ENCODE results near the gene P2RY6. TPM values are rescaled to one million over a fixed set of nuclear protein-coding genes. Genes with fewer than 3 reads are reported as not detected.

P2RY6 gene
- total RNA-seq, 1 experiment from 2014 or later = 0.17 TPM

- no peak for DNase-seq (ENCODE audit: low read depth)
Measured at GRCh38 chr11:73275381-73275750, 3.2 kb downstream of the P2RY6 start.

GRCh38 chr11:73277467-73277866 is 5.3 kb downstream of the P2RY6 start:
- no peak for DNase-seq (ENCODE audit: low read depth)

DNA sequence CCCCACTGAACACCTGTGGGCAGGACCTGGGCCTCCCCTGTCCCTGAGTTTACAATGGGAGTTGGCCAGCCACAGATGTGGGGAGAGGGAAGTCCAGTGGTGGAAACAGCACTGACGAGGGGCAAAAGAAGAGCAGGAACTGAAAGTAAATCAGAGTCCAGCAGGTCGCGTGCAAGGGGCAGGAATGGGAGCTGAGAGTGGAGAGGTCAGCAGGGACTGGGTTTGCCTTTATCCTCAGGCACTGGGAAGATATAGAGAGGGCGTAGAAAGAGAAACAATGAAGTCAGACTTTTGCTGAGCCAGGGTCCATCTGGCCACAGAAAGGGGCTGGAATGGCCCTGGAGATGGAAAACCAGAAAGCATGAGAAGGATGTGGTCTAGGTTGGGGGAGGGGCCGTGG is 8.5 kb downstream of the P2RY6 start:
- no peak for DNase-seq (ENCODE audit: low read depth)

DNA sequence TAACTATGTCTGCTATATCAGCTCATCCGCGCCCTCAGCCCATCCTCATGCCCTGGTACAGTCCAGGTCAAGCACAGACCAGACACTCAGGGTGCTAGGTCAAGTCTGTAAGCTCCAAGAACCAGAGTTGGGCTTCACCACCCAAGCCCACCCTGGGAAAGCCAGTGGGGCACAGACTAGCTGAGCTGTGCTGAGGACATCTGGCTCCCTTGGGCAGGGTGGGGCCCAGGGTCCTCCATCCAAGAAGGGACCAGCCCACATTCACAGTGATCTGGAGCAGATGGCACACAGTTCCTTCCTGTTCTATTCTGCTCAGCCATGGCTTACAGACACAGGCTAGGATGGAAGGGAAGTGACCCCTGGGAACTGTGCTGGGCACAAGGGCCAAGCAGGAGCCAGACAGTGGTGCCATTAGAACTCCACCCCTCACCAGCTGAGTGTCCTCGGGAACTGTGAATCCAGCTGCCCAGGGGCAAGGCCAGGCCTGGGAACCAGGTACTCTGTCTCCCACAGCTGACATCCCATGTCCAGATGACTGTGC is 9.1 kb downstream of the P2RY6 start:
- no peak for DNase-seq (ENCODE audit: low read depth)

DNA sequence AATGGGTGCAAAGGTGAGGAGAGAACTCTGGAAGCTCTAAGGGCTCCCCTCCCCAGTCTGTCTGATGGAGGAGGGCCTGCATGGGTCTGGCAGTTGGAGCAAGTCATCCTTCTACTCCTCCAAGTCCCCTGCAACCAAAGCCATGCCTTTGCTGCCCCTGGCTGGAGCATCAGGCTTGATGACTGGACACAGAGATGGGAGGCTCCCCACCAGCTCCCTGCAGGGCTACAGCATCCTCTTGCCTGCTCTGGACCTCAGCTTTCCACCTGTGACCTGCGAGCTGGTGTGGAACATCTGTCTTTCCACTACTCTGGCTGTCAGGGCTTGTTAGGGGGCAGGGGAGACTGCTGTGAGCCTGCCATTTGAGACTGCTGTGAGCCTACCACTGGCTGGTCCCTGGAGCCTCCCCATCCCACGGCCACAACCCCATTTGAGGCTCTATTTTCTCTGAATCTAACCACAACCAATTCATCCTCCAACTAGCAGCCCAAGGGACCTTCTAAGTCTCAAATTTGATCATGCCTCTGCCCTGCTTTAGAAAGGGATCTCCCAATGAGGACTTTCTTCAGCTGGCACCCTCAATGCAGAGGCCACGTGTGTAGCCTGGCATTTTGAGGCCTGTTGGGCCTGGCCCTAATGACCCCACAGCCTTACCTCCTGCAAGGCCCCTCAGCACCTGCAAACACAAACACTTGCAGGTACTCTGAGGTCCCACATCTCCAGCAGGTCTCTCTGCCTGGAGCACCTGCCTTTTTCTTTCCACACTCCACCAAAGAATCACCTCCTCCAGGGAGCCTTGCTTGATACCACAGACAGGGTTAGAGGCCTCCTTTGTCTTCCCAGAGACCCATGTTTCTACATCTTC is 9.9 kb downstream of the P2RY6 start:
- DNase-seq (ENCODE audit: low read depth) = no peak

DNA sequence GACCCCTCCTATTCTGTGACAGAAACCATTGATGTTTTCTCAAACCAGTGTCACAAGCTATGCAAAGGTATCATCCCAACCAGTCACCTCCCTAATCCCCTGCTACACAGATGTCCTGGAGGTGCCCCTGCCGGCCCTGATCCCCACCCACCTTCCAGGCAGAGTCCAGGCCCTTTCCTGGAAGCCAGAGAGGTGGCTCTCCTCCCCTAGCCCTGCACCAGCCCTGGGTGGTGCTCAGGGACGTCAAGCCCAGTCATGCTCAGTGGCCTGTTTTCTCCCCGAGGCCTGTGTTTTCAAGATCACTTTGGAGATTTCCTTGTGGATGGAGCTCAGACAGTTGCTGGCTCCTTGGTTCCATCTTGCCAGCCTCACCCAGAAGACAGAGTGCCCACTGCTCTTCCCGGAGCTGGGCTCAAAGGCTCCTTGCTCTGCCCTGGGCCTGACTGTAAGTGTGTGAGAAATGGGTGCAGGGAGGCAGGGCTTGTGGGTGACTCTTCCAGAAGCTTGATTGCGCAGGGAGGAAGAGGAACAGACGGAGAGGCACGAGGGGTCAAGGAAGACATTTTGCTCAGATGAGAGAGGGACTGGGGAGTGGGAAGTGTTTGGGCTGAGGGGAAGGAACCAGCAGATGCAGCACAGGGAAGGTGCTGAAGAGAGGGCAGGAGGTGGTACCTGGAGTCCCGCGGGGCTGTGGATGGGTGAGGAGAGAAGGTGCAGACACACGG is 11.3 kb downstream of the P2RY6 start:
- DNase-seq (ENCODE audit: low read depth) = no peak

DNA sequence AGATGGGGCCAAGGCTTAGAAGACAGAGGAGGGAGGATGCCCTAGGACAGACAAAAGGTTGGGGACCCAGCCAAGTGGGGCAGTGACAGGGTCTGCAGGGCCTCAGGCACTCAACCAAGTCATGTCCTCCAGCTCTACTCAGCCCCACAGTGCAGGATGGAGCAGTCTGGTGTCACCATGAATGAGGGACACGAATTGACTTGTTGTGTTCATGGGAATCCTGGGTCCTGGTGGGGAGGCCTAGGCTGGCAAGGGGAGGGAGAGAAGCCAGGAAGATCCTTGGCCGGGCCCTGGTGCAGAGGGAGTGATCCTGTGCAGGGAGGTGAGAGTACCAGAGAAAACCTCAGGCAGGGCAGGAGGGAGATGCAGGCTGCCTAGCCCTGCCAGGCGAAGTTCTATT is 12.0 kb downstream of the P2RY6 start:
- no peak for DNase-seq (ENCODE audit: low read depth)

- no peak for DNase-seq (ENCODE audit: low read depth)
Measured at GRCh38 chr11:73285721-73286120, 13.6 kb downstream of the P2RY6 start.

DNA sequence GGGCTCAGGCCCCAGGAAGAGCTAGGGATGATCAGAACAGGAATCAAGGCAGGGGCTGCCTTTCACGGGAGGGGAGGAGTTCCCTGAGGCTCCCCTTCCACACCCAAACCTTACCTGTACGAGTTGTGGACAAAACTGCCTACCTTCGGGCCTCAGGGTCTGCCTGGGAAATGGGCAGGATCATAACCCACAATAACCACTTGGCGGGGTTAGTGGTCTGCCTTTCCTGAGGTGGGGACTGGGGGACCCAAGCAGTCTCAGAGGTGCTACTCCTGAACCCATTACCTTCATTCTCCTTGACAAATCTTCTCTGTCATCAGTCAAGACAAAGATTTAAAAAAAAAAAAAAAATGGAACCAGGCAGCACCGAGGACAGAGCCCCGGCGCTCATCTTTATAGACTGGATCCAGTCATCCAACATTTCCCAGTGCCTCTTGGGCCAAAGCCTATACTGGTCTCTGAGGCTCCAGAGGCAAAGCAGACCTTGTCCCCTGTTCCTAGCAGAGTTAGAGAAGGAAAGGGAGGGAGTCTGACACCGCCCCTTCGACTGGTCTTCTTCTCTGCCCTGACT is 14.2 kb downstream of the P2RY6 start:
- DNase-seq (ENCODE audit: low read depth) = no peak

- DNase-seq (ENCODE audit: low read depth) = no peak
Measured at GRCh38 chr11:73287400-73288101, 15.4 kb downstream of the P2RY6 start.

DNA sequence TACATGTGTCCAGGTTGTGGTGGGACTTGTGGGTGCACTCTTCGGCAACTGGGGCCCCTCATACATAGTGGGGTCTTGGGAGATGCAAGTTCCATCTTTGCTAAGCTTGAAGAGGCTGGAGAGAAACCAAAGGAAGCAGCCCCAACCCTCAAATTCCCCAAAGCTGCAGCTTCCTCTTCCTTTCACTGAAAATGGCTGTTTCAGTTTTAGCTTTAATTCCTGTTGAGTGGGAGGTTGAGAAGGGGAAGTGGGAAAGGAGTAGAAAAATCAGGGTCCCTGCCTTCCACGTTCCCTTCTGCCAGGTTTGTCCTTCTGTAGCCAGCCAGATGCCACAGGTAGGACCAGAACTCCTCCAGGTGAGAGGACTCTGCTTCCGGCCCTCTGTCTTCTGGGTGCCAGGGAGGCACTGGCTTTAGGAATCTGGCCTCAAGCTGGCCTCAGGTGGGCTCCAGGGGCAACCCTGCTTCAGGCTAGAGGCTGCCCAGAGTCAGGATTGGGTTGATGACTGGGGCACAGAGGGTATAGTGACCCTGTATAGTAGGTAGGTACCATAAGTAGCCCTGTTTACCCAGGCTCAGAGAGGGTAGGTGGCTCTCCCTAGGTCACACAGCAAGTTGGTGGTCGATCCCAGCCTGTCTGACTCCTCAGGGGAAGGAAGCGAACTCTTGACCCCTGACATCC is 16.2 kb downstream of the P2RY6 start:
- no peak for DNase-seq (ENCODE audit: low read depth)

DNA sequence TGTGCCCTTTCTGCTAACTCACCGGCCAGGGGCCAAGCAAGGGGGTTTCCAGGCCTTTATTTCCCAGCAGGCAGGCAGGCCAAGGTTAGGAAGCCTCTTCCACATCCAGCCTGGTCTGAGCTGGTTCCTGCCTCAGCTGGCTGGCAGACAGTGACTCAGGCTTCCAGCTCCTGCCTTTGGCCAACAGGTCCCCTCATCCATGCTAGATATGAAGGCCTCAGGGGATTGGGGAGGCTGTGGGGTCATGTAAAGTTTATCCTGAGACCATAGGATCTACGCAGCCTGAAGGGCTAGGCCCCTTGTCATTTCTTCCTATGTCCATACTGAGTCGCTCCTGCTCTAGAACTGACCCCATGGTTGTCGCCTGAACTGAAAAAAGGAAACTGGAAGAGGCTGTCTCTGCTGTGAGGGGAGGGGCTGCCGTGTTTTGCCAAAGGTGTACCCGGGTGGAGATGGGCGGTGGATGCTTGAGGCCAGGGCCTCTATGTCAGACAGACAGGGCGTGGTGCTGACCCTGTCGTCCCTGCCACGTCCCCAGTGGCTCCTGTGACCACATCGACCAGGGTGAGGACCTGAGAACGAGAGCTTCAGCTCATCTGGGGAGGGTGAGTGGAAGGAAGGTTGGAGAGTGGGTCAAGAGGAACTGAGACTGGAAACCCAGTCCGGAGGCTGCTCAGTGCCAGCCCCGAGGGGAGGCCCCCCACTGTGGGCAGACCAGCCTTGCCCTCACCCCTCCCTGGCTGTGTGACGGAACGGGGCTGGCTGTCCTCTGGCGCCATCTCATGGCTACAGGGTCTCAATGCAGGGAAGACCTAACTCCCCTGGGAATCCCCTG is 17.0 kb downstream of the P2RY6 start:
- DNase-seq (ENCODE audit: low read depth) = peak; percentile 81

DNA sequence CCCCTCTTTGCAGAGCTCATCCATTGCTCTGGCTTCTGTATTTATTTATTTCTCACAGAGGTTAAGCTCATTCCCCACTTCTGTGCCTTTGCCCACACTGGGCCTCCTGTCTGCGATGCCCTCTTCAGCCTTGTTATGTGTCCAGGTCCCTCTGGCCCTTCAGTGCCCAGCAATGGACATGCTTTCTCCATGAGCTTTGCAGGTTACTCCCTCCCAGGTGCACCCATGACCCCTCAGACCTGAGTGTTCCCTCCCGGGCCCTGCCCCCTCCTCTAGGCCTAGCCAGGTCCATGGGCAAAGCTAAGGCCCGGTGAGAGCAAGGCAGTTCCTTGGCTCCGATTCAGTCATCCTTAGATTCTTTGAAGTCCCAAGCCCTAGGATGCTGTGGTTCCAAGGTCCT is 18.4 kb downstream of the P2RY6 start:
- DNase-seq (ENCODE audit: low read depth) = no peak

DNA sequence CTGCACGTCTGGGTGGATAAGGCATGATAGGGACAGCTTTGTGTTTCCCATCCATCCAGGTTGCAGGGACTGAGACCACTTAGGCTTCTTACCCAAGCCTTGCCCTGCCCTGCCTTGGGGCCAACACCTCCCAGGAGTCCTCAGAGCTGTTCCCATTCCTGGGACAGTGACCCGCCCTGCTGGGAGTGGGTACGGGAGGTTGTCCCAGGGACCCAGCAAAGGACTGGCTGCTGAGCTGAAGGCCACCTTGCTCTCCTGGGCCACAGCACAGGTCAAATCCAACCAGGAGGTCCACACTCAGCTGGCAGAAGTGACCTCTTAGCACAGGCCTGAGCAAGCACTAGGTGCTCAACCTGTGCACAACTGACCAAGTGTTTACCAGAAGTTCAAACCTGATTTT is 19.1 kb downstream of the P2RY6 start:
- DNase-seq (ENCODE audit: low read depth) = no peak

- DNase-seq (ENCODE audit: low read depth) = no peak
Measured at GRCh38 chr11:73291781-73292524, 19.8 kb downstream of the P2RY6 start.

GRCh38 chr11:73292525-73292894 is 20.4 kb downstream of the P2RY6 start:
- no peak for DNase-seq (ENCODE audit: low read depth)

DNA sequence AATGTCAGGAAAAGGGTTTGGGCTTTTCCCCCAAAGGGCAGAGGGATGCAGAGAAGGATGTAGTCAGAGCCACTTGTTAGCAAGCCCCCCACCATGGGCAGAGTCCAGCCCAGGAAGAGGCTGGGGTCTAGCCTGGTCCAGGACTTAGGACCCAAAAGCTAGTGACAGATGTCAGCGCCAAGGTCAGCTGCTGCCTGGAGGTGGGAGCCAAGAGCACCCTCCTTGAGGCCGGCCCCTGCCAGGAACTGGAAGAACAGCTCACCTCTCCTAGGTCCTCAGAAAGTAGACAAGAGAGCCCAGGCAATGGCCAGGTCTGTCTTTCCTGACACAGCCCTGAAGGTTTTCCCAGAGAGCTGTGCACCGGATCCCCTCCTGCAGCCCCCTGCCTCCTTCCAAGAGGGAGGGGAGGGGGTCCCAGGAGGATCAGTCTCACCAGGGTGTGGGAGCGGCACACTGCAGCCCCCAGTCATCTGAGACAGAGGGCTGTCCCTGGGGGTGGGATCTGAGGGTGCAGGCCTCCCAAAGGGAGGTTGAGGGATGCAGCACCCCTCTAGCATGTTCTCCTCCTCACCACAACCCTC is 21.3 kb downstream of the P2RY6 start:
- no peak for DNase-seq (ENCODE audit: low read depth)

GRCh38 chr11:73294604-73295003 is 22.5 kb downstream of the P2RY6 start:
- DNase-seq (ENCODE audit: low read depth) = no peak

All from LHCN-M2 (cell line).